NK-92 (cell line): ENCODE measurements around the gene PJA1.

Source experiments
- DNase-seq: peaks from one replicate; lab custom pipeline; 2025; ENCODE audit not compliant: unreplicated experiment; lab: John Stamatoyannopoulos, UW

The PJA1 gene

GRCh38 chrX:69165087-69165651 is at the start of gene PJA1:
Gene PJA1 (minus strand): TSS chrX:69165453. CDS start chrX:69163073, 2,380 bp downstream.
- DNase-seq, result no peak

- no peak for DNase-seq
Measured at GRCh38 chrX:69214463-69214862, 49.2 kb upstream of the PJA1 start.

GRCh38 chrX:69211701-69212100 is 46.4 kb upstream of the PJA1 start:
- DNase-seq, result no peak

- DNase-seq, result no peak
Measured at GRCh38 chrX:69210581-69210980, 45.3 kb upstream of the PJA1 start.

- DNase-seq, result no peak
Measured at GRCh38 chrX:69207216-69207615, 42.0 kb upstream of the PJA1 start.

GRCh38 chrX:69203638-69204037 is 38.4 kb upstream of the PJA1 start:
- DNase-seq, result no peak

GRCh38 chrX:69197690-69198089 is 32.4 kb upstream of the PJA1 start:
- no peak for DNase-seq

- no peak for DNase-seq
Measured at GRCh38 chrX:69196666-69197065, 31.4 kb upstream of the PJA1 start.

GRCh38 chrX:69195810-69196209 is 30.6 kb upstream of the PJA1 start:
- no peak for DNase-seq

GRCh38 chrX:69195192-69195591 is 29.9 kb upstream of the PJA1 start:
- no peak for DNase-seq

- no peak for DNase-seq
Measured at GRCh38 chrX:69192603-69193002, 27.4 kb upstream of the PJA1 start.

GRCh38 chrX:69189576-69190371 is 24.5 kb upstream of the PJA1 start:
- DNase-seq, result no peak

- no peak for DNase-seq
Measured at GRCh38 chrX:69186651-69187050, 21.4 kb upstream of the PJA1 start.

- no peak for DNase-seq
Measured at GRCh38 chrX:69185886-69186285, 20.6 kb upstream of the PJA1 start.

- DNase-seq, result no peak
Measured at GRCh38 chrX:69185141-69185540, 19.9 kb upstream of the PJA1 start.

GRCh38 chrX:69182818-69183380 is 17.6 kb upstream of the PJA1 start:
- no peak for DNase-seq

GRCh38 chrX:69179380-69179911 is 14.2 kb upstream of the PJA1 start:
- DNase-seq, result no peak

- no peak for DNase-seq
Measured at GRCh38 chrX:69178592-69178991, 13.3 kb upstream of the PJA1 start.

GRCh38 chrX:69177511-69178162 is 12.4 kb upstream of the PJA1 start:
- DNase-seq, result no peak

- DNase-seq, result no peak
Measured at GRCh38 chrX:69176053-69176452, 10.8 kb upstream of the PJA1 start.

GRCh38 chrX:69173906-69174305 is 8.7 kb upstream of the PJA1 start:
- no peak for DNase-seq

GRCh38 chrX:69172937-69173336 is 7.7 kb upstream of the PJA1 start:
- DNase-seq, result no peak
